NCI-H1694 treated with DMSO at 0.1 percent for 48 hours (cell line): ENCODE data around the gene PIEZO2.

Experiments used
- DNase-seq: peaks from one replicate; lab custom pipeline; 2025; lab: John Stamatoyannopoulos, UW

Gene PIEZO2

GRCh38 chr18:10787293-10787901, 362.0 kb downstream of the PIEZO2 start:
- DNase-seq: peak; percentile 25

DNA sequence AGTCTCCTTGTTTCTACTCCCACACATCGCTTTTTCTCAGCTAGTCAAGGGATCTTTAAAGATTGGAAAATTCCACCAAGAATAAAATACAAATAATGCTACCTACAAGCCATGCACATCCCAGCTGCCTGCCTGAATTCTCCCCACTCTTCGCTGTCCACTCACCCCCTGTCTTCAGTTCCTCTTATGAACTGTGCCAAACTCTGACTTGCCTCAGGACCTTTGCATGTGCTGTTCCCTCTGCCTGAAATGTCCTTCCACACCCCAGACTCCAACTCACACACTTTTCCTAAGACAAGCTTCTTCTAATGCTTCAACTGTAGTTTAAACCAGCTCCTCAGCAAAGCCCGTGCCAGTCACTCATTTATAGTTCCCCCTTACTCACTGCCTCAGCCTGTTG, 363.6 kb downstream of the PIEZO2 start:
- no peak for DNase-seq

DNA sequence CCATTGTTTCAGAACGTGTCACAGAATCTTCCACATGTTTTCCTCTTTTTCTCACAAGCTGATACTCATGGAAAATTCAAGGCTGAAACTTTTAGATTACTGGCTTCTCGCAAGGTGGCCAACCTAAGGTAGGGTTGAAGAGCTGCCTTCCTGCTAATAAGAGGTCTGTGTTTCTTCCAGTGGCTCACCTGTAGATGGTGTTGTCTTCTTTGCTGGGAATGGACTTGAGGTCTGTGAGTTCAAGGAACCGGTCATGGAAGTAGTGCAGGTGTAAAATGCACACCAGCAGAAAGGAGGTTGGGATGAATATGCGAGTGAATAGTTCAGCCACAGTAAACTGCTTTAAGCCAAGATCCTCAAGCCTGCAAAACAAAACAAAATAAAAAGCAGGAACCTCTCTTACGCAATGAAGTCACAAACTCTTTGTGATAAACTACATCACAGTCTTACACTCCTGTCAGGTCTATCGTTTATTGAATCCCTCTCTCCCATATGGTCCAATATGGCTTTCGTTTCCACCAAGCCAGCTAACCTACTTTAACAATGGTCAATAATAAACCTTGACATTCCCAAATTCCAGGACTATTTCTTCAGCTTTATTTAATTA, 364.7 kb downstream of the PIEZO2 start:
- DNase-seq: no peak

DNA sequence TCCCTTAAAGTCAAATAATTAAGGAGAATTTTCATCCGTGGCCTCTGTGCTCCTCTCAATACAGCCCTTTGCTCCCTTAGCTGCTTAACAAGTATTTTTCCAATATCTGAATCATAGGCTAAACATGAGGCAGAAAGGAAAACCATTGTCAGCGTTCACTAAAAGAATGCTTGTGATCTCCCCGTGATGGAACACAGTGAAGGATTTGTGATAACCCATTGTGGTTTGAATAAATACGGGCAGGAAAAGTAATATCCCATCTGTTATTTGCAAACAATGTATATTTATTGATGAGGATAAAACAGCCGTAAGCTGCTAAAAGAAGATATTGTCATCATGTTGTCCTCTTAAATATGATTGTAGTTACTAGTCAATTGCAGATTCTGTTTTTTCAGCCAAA, 365.4 kb downstream of the PIEZO2 start:
- no peak for DNase-seq

GRCh38 chr18:10776493-10776892, 372.9 kb downstream of the PIEZO2 start:
- no peak for DNase-seq

DNA sequence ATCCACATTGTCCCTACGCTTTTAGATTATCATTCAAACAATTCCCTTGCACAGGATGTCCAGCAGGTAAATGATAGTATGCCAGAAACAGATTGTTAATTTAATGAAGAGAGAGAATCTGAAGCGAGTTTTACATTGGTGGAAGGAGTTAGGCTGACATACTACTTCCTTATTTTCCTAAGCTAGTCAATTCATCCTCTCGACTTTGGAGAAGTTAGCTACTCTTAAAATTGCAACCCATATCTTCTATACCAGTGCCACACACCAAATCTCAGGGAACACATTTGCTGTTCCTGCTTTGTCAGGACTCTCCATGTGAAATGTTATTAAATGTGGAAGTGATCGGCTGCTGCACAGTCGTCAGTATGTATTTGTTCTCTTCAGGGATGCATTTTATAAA, 374.3 kb downstream of the PIEZO2 start:
- DNase-seq: no peak

DNA sequence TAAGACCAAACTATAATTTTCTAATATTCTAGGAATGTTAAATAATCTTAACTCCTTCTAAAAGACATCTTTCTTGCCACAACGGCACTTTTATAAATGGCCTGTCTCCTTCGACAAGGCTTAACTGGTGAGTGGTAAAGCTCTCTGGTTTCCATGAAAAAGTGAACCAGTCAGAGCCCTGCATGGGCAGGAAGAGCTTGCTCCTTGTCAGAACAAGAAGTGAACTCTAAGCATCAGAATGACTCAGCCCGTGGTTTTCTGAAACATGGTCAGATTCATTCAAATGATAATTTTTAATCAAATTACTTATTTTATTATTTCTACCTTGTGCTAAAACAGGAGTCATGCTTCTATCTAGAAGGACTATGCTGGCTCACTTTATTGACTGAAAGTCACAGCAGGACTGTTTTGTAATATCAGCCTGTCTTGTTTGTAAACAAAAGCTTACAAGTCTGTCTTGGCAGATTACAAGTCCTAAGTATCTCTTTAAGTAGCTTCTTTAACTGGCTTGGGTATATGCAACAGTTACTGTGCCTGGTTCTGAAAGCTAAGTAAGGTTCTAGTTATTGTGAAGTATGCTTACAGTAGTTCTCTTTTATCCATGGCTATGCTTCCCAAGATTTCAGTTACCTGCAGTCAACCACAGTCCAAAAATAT, 378.2 kb downstream of the PIEZO2 start:
- DNase-seq: no peak

GRCh38 chr18:10770264-10770663, 379.1 kb downstream of the PIEZO2 start:
- DNase-seq: no peak

DNA sequence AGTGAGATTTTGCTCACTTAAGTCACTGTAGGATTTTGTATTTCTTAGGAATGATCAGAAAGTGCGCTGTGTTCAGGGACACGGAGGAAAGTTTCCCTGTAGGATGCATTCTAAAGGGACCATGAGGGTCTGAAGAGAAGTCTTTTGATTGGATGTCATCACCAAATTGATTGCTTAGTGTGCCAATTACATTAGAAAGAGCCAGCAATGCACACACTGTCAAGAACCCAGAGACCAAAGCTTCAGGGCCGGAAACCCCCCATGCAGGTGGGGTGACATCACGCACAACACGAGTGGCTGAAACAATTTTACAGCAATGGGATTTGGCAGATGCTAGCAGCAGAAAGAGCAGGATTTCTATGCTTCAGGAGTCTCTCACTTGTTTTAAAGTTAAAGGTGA, 381.1 kb downstream of the PIEZO2 start:
- no peak for DNase-seq

- no peak for DNase-seq
These were observed 381.7 kb downstream of the PIEZO2 start for GRCh38 chr18:10767658-10768057.

- no peak for DNase-seq
These were observed 388.4 kb downstream of the PIEZO2 start for GRCh38 chr18:10760986-10761385.

DNA sequence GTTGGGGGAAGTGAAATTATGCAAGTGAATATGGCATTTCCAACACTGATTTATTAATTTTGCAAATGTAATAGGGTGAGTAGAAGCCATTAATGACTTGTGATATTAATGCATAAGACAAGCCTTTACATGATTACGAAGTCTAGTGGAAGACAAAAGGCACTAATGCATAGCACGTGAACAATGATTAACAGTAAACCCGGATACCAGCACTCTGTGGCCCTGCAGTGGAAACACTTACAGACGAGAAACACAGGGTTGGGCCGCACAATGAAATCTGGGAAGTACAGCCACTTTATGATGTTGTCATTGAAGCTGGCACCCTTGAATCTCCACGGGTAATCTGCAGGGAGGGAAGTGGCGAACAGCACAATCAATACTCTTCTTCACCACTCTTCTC, 390.1 kb downstream of the PIEZO2 start:
- DNase-seq: no peak

DNA sequence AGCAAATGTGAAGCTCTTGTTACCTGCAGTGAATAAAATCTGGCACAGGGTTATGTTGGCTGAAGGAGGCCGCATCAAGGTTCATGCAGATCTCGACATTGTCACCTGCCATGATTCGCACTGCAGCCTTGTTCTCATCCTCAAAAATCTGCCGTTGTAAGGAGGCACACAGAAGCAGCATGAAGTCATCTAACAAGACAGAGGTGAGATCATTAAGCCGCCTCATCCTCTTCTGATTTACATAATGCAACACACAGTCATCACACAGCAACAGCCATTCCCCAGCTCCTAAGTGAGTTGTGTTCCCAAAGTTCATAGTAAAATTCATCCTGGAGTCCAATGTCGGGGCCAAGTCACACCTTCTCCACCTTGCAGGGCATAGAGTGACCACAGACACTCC, 391.4 kb downstream of the PIEZO2 start:
- DNase-seq: no peak

- no peak for DNase-seq
These were observed 392.0 kb downstream of the PIEZO2 start for GRCh38 chr18:10757349-10757748.

- no peak for DNase-seq
These were observed 393.5 kb downstream of the PIEZO2 start for GRCh38 chr18:10755855-10756254.

DNA sequence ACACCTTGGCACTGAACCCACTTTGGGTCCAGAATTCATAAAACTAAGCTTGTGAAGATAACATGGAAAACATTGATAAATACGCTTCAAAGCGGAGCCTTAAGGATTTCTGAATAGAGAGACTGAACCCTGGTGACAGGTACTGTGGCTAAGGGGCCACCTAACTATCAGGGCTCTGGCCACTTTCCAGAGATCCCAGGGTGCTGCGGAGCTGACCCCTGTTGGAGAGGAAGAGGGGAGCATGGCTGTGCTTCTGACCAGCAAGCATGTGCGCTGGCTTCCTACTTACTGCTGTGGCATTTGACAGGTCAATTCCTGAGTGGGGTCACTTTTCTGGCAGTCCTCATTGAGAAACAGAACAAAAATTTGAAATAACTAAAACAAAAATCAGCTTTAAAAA, 395.2 kb downstream of the PIEZO2 start:
- no peak for DNase-seq

GRCh38 chr18:10752382-10752781, 397.0 kb downstream of the PIEZO2 start:
- DNase-seq: no peak

GRCh38 chr18:10751653-10752052, 397.7 kb downstream of the PIEZO2 start:
- no peak for DNase-seq

GRCh38 chr18:10750191-10751035, 399.0 kb downstream of the PIEZO2 start:
- no peak for DNase-seq

DNA sequence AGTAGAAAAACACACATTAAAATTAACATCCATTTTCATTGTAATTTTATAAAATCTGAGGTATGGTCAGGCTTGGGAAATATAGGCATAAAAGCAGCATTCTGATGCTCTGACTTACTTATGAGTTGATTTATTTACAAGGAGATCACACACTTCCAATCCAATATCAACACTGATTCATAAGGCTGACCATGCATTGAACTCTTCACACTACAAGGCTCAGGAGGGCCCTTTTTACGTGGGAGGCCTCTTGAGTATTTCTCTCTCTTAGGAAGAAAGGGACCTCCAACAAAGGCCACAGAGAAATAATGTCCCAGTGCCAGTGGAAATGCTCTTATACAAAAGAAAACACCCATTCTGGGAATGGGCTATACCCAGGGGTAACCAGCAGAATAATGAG, 400.7 kb downstream of the PIEZO2 start:
- DNase-seq: no peak

DNA sequence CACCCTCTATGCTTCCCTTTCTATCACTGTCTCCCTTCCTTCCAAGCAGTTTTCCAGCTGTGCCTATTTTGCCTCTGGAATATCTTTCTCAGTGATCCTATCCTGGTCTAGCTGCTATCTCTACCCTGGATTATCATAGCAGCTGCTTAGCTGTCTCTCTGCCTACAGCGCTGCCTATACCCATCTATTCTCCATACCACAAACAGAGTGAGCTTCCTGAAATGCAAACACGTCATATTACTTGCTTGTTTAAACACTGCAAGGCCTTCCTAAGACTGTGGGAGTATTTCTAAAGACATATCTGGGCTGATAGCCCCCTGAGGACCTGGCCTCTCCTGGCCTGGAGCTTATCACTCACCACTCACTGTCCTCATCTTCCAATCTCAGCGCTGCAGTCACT, 403.4 kb downstream of the PIEZO2 start:
- no peak for DNase-seq

- DNase-seq: no peak
These were observed 404.1 kb downstream of the PIEZO2 start for GRCh38 chr18:10745219-10745618.

GRCh38 chr18:10743766-10744165, 405.6 kb downstream of the PIEZO2 start:
- DNase-seq: no peak
